Peyer's patch (tissue), 4 donors: Measurements from ENCODE around the gene CSNK2A1. TPM values are rescaled to one million over a fixed set of nuclear protein-coding genes. Genes with fewer than 3 reads are reported as not detected.
A peak's percentile ranks its signal among the peaks of the same experiment; 100 is the strongest.

ENCODE experiments used
- DNase-seq, 3 donors: peaks; one replicate each; pipeline ENCODE4 v3.0.0-alpha.2; 2017 to 2019
- H3K27ac ChIP-seq, 4 donors: fragments of 200-600 bp; sonication (generic); one replicate each; pipeline ENCODE4 v1.5.1; 2016 to 2019
- H3K27me3 ChIP-seq, 2 donors: fragments of 200-600 bp; sonication (generic); one replicate each; pipeline ENCODE4 v1.5.1; 2019
- H3K36me3 ChIP-seq, 3 donors: fragments of 200-600 bp; sonication (generic); one replicate each; pipeline ENCODE4 v1.5.1; 2016 to 2019
- H3K4me1 ChIP-seq, 4 donors: fragments of 200-600 bp; sonication (generic); one replicate each; pipeline ENCODE4 v1.5.1; 2016 to 2019
- H3K4me3 ChIP-seq, 4 donors: fragments of 200-600 bp; sonication (generic); 1 replicate in 3 of 4; 2 replicates in 1 of 4; pipeline ENCODE4 v1.5.1; 2016 to 2019; ENCODE audit warnings: mild to moderate bottlenecking in 1 of 4
- H3K9me3 ChIP-seq, 4 donors: fragments of 200-600 bp; sonication (generic); one replicate each; pipeline ENCODE4 v1.5.1; 2016 to 2019; ENCODE audit warnings: mild to moderate bottlenecking in 1 of 4
- CTCF ChIP-seq, 6 experiments: fragments of 450-650 bp in 4 of 6; fragments of 200-600 bp in 2 of 6; sonication (generic) in 1 of 6; IDR thresholded peaks; one replicate each; pipeline ENCODE4 v1.5.1; 2017 to 2019; ENCODE audit warnings: antibody characterized with exemption in 6 of 6, mild to moderate bottlenecking in 3 of 6, moderate library complexity in 1 of 6
- POLR2A ChIP-seq, 2 donors: fragments of 450-650 bp; IDR thresholded peaks; one replicate each; pipeline ENCODE4 v1.5.1; 2017; ENCODE audit warnings: antibody characterized with exemption in 2 of 2, mild to moderate bottlenecking in 2 of 2, moderate library complexity in 2 of 2
- total RNA-seq, 4 donors: library from RNA; depleted of rRNA; stranded (reverse); fragments of >200 nt; gene quantifications; one replicate each; pipeline ENCODE4 v1.1.0, GENCODE V29; 2016

Gene CSNK2A1
- total RNA-seq, 4 donors from 2014 or later: 60.2 to 105 (median 97.3) TPM

- TF ChIP-seq POLR2A (IDR thresholded peaks at IDR 0.05) (no peak), CTCF (IDR thresholded peaks at IDR 0.05) (no peak)
- Histone ChIP-seq H3K27ac (peak overlapping the region in 1 of 4 donors; percentile 46), H3K4me3 (no peak overlapping the region), H3K36me3 (peaks cover 0 to 89% (median 0%) of the 10 kb centered on the region in 3 donors), H3K4me1 (peaks cover 0 to 22% (median 14%) of the 10 kb centered on the region in 4 donors), H3K27me3 (no peaks in the 10 kb centered on the region), H3K9me3 (no peaks in the 10 kb centered on the region)
- peak in 2 of 3 donors; percentile 55 to 75 for DNase-seq
Measured at GRCh38 chr20:438571-439469, 104.8 kb downstream of the CSNK2A1 start.

GRCh38 chr20:437787-438486 lies 105.7 kb downstream of the CSNK2A1 start:
- Histone ChIP-seq H3K36me3 (peaks cover 0 to 80% (median 0%) of the 10 kb centered on the region in 3 donors), H3K27ac (peak overlapping the region in 1 of 4 donors; percentile 46), H3K4me1 (peaks cover 0 to 29% (median 14%) of the 10 kb centered on the region in 4 donors), H3K9me3 (no peaks in the 10 kb centered on the region), H3K4me3 (no peak overlapping the region), H3K27me3 (no peaks in the 10 kb centered on the region)
- DNase-seq: peak in 1 of 3 donors; percentile 44
- TF ChIP-seq POLR2A (IDR thresholded peaks at IDR 0.05): no peak
- no peak for TF ChIP-seq CTCF (IDR thresholded peaks at IDR 0.05)

- TF ChIP-seq POLR2A (IDR thresholded peaks at IDR 0.05) (no peak), CTCF (IDR thresholded peaks at IDR 0.05) (no peak)
- H3K27me3 ChIP-seq: no peaks in the 10 kb centered on the region
- no peaks in the 10 kb centered on the region for H3K9me3 ChIP-seq
- DNase-seq: no peak
- H3K27ac ChIP-seq: no peak overlapping the region
- peaks cover 0 to 29% (median 14%) of the 10 kb centered on the region in 4 donors for H3K4me1 ChIP-seq
- no peak overlapping the region for H3K4me3 ChIP-seq
- peaks cover 0 to 73% (median 0%) of the 10 kb centered on the region in 3 donors for H3K36me3 ChIP-seq
Measured at GRCh38 chr20:436476-436875, 107.1 kb downstream of the CSNK2A1 start.

GRCh38 chr20:435558-435957 lies 108.0 kb downstream of the CSNK2A1 start:
- Histone ChIP-seq H3K36me3 (peaks cover 0 to 70% (median 0%) of the 10 kb centered on the region in 3 donors), H3K4me3 (no peak overlapping the region), H3K27ac (no peak overlapping the region), H3K4me1 (peaks cover 0 to 29% (median 14%) of the 10 kb centered on the region in 4 donors), H3K27me3 (no peaks in the 10 kb centered on the region), H3K9me3 (no peaks in the 10 kb centered on the region)
- TF ChIP-seq CTCF (IDR thresholded peaks at IDR 0.05): no peak
- TF ChIP-seq POLR2A (IDR thresholded peaks at IDR 0.05): no peak
- no peak for DNase-seq

GRCh38 chr20:434661-435419 lies 108.8 kb downstream of the CSNK2A1 start:
- Histone ChIP-seq H3K4me3 (no peak overlapping the region), H3K9me3 (no peaks in the 10 kb centered on the region), H3K27ac (no peak overlapping the region), H3K27me3 (no peaks in the 10 kb centered on the region), H3K36me3 (peaks cover 0 to 70% (median 0%) of the 10 kb centered on the region in 3 donors), H3K4me1 (peaks cover 0 to 29% (median 14%) of the 10 kb centered on the region in 4 donors)
- DNase-seq: peak in 1 of 3 donors; percentile 32
- TF ChIP-seq CTCF (IDR thresholded peaks at IDR 0.05) (no peak), POLR2A (IDR thresholded peaks at IDR 0.05) (no peak)
